GM12892 (cell line): ENCODE data around the gene DNTT.

ENCODE experiments used
- POLR2A ChIP-seq: IDR thresholded peaks from 2 replicates; pipeline ENCODE4 v1.6.1; 2011; ENCODE audit warnings: low read depth, low read length, control low read depth
- POLR2AphosphoS5 ChIP-seq: IDR thresholded peaks from 2 replicates; pipeline ENCODE4 v1.6.1; 2011; ENCODE audit warnings: low read depth, low read length, control low read depth
- TAF1 ChIP-seq: IDR thresholded peaks from 2 replicates; pipeline ENCODE4 v1.6.1; 2011; ENCODE audit warnings: low read depth, mild to moderate bottlenecking, control low read depth, low read length, borderline replicate concordance

DNA sequence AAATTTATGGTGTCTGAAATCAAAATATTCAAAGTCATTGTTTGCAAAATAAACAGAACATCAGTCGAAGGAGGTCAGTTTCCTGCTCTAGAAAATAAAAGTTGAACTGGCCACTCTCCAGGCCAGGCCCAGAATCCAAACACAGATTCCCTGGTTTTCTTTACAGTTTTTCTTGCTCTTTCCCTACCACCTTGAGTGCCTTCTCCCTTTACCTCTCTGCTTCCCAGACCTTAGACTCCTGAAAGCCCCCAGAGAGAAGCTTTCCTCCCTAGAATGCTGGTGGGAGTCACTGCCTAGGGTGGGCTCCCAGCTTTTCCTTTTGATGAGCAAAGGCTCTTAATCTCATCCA is 6.1 kb downstream of the DNTT start:
- TF ChIP-seq POLR2A = no peak
- TF ChIP-seq TAF1 = no peak
- no peak for TF ChIP-seq POLR2AphosphoS5
